IPS DF 4.7 (cell line): ENCODE measurements around the gene GPLD1.

Source experiments
- DNase-seq: peaks from one replicate; pipeline ENCODE4 v3.0.0-alpha.2; 2013; ENCODE audit warnings: low spot score; ENCODE audit errors: extremely low read depth

GPLD1 gene

GRCh38 chr6:24500683-24501082, 11.3 kb upstream of the GPLD1 start:
- DNase-seq = no peak

- DNase-seq = no peak
Observed at GRCh38 chr6:24497254-24497970, 8.0 kb upstream of the GPLD1 start.

- no peak for DNase-seq
Observed at GRCh38 chr6:24494821-24495795, 5.7 kb upstream of the GPLD1 start, which contains the start of gene ALDH5A1. Gene ALDH5A1 (plus strand): TSS chr6:24494969. CDS start chr6:24494997, 28 bp downstream.

- DNase-seq = no peak
Observed at GRCh38 chr6:24493945-24494820, 4.8 kb upstream of the GPLD1 start.

GRCh38 chr6:24492475-24492874, 3.1 kb upstream of the GPLD1 start:
- DNase-seq = no peak

- DNase-seq = no peak
Observed at GRCh38 chr6:24490948-24491347, 1.6 kb upstream of the GPLD1 start.

- DNase-seq = no peak
Observed at GRCh38 chr6:24489881-24490280, 503 bp upstream of the GPLD1 start.

GRCh38 chr6:24486065-24486464, 3.3 kb downstream of the GPLD1 start:
- DNase-seq = no peak

GRCh38 chr6:24484657-24485323, 4.6 kb downstream of the GPLD1 start:
- DNase-seq = no peak

GRCh38 chr6:24481449-24481848, 7.9 kb downstream of the GPLD1 start:
- DNase-seq = no peak

- DNase-seq = no peak
Observed at GRCh38 chr6:24480705-24481104, 8.7 kb downstream of the GPLD1 start.

- DNase-seq = no peak
Observed at GRCh38 chr6:24478903-24479302, 10.5 kb downstream of the GPLD1 start.

- no peak for DNase-seq
Observed at GRCh38 chr6:24477070-24477469, 12.3 kb downstream of the GPLD1 start.

GRCh38 chr6:24476631-24477030, 12.7 kb downstream of the GPLD1 start:
- DNase-seq = no peak

- no peak for DNase-seq
Observed at GRCh38 chr6:24472181-24472580, 17.2 kb downstream of the GPLD1 start.

GRCh38 chr6:24469811-24470210, 19.6 kb downstream of the GPLD1 start:
- DNase-seq = no peak

GRCh38 chr6:24464253-24465038, 24.9 kb downstream of the GPLD1 start:
- DNase-seq = no peak

GRCh38 chr6:24460966-24461365, 28.4 kb downstream of the GPLD1 start:
- no peak for DNase-seq

GRCh38 chr6:24458941-24459340, 30.4 kb downstream of the GPLD1 start:
- no peak for DNase-seq

GRCh38 chr6:24458134-24458533, 31.2 kb downstream of the GPLD1 start:
- no peak for DNase-seq
